Measurements from ENCODE around the gene MMP11. TPM values are rescaled to one million over a fixed set of nuclear protein-coding genes. Genes with fewer than 3 reads are reported as not detected.

MMP11 gene
- total and polyA plus RNA-seq, 12 donors, result 0.44 to 7.4 (median 4.3) TPM

DNA sequence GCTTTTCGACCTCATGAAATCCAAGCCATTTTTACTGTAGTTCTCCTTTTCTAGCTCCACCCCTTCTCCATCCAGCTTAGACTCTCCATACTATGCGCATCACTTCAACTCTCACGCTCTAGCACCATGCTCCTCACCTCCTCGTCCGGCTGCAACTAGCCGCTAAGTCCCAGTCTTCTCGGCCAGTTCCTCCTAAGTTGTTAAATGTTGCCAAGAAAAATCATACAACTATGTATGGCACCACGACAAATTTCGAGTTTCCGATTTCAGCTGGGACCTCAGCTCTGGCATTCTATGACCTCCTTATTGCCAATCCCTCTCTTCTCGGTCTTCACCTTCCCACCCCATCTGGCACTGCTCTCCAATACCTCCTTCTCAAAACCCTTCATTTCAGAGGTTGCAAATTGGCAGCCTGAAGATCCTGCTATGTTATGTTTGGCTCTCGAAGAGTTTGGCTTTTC, 22.8 kb upstream of the MMP11 start:
- Histone ChIP-seq H3K36me3 (replicated peaks in 1 of 2) (peaks cover 0 to 2% of the 10 kb centered on the region in 2 donors), H3K9me3 (replicated peaks in 1 of 3) (no peaks in the 10 kb centered on the region), H3K4me3 (peak overlapping the region in 1 of 4 donors; percentile 70), H3K4me1 (replicated peaks in 1 of 2) (peaks cover 7 to 8% of the 10 kb centered on the region in 2 donors), H3K27me3 (no peaks in the 10 kb centered on the region), H3K27ac (peak overlapping the region in 1 of 5 donors; percentile 95)
- no peak for DNase-seq
- TF ChIP-seq, protein P1, sequence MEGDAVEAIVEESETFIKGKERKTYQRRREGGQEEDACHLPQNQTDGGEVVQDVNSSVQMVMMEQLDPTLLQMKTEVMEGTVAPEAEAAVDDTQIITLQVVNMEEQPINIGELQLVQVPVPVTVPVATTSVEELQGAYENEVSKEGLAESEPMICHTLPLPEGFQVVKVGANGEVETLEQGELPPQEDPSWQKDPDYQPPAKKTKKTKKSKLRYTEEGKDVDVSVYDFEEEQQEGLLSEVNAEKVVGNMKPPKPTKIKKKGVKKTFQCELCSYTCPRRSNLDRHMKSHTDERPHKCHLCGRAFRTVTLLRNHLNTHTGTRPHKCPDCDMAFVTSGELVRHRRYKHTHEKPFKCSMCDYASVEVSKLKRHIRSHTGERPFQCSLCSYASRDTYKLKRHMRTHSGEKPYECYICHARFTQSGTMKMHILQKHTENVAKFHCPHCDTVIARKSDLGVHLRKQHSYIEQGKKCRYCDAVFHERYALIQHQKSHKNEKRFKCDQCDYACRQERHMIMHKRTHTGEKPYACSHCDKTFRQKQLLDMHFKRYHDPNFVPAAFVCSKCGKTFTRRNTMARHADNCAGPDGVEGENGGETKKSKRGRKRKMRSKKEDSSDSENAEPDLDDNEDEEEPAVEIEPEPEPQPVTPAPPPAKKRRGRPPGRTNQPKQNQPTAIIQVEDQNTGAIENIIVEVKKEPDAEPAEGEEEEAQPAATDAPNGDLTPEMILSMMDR (IDR thresholded peaks at IDR 0.05), result no peak
- no peak for TF ChIP-seq POLR2A (IDR thresholded peaks at IDR 0.05)
- WGBS, 4 donors, result 63 to 72% (median 70%) methylated on average over 12 of the region's 12 CpGs
- intact Hi-C loops (cut with DNase I), result no loop called here

DNA sequence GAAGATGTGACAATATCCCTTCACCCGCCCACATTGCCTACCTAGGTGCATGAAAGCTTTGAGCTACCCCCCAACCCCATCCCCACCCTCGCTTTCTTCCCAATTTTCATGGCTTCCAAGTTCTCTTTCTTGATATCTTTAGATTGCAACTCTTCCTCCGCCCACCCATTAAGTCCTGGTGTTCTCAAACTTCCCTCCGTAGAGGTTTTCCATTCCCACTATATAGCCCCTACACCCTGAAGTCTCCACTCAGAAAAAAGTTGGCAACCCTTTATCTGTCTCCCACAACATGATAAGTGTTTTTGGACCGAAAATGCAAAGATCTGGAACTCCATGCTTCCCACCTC, 22.3 kb upstream of the MMP11 start:
- no peaks in the 10 kb centered on the region for H3K9me3 ChIP-seq (replicated peaks in 1 of 3)
- H3K4me3 ChIP-seq, result peak overlapping the region in 2 of 4 donors; percentile 50 to 70
- WGBS, 4 donors, result 28 to 45% (median 36%) methylated on average over 5 of the region's 5 CpGs
- H3K27ac ChIP-seq, result peak overlapping the region in 4 of 5 donors; percentile 83 to 95 (median 90)
- intact Hi-C loops (cut with DNase I), result no loop called here
- DNase-seq, result no peak
- peaks cover 7 to 8% of the 10 kb centered on the region in 2 donors for H3K4me1 ChIP-seq (replicated peaks in 1 of 2)
- TF ChIP-seq, protein P1 (IDR thresholded peaks at IDR 0.05), result no peak
- no peak for TF ChIP-seq POLR2A (IDR thresholded peaks at IDR 0.05)
- H3K27me3 ChIP-seq, result no peaks in the 10 kb centered on the region
- H3K36me3 ChIP-seq (replicated peaks in 1 of 2), result no peaks in the 10 kb centered on the region

DNA sequence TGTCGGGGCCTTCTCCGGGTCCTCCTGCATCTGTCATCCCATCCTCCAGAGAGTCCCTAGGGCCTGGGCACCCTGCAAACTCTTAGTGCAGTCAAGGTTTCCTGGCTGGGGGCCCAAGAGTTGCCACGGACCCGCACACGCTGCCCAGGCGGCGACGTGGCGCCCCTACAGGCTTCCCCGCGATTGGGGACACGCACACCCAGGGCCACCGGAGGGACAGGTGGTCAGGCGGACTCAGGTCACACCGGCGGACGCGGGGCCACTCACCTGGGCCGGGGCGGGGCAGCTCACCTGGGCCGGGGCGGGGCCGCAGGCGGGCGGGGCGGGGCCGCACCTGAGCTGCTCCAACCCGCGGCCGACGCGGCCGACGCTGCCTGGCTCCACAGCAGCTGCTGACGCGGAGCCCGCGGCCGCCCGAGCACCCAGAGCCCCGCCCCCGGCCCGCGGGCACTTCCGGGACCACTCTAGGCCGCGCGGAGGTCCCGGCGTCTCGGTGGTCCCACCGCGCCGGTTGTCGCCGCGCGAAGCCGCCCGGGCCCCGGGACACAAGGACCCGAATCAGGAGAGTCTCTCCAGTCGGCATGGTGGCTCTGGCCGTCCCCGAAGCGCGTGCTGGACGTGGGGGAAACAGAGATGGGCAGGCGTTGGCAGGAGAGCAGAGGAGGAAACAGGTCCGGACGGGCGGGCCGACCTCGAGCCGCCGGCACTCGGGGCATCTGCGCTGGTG, 21.8 kb upstream of the MMP11 start, which contains the start of gene ZNF70:
Gene ZNF70, minus strand, starts transcription at position 399 of the 727 bp plus-strand sequence. CDS start 5,972 bp downstream, outside the sequence.
- H3K27ac ChIP-seq, result peak within 1 kb of the TSS; percentile 53 to 95 (median 89)
- intact Hi-C loops (cut with DNase I), result no loop called here
- H3K4me1 ChIP-seq (replicated peaks in 1 of 2), result peaks cover 7 to 8% of the 10 kb centered on the region in 2 donors
- TF ChIP-seq, protein P1 (IDR thresholded peaks at IDR 0.05), result peak in 4 of 6 experiments; percentile 1 to 25 (median 17)
- TF ChIP-seq POLR2A (IDR thresholded peaks at IDR 0.05), result peak in 1 of 2 donors; percentile 68
- H3K4me3 ChIP-seq, result peak within 1 kb of the TSS; percentile 50 to 70 (median 63)
- no peaks in the 10 kb centered on the region for H3K9me3 ChIP-seq (replicated peaks in 1 of 3)
- 0 to 1% (median 0%) methylated on average over 2 to 78 of the region's 78 CpGs for WGBS, 4 donors
- no peaks in the 10 kb centered on the region for H3K36me3 ChIP-seq (replicated peaks in 1 of 2)
- peak; percentile 79 to 91 (median 86) for DNase-seq
- H3K27me3 ChIP-seq, result no peaks in the 10 kb centered on the region

DNA sequence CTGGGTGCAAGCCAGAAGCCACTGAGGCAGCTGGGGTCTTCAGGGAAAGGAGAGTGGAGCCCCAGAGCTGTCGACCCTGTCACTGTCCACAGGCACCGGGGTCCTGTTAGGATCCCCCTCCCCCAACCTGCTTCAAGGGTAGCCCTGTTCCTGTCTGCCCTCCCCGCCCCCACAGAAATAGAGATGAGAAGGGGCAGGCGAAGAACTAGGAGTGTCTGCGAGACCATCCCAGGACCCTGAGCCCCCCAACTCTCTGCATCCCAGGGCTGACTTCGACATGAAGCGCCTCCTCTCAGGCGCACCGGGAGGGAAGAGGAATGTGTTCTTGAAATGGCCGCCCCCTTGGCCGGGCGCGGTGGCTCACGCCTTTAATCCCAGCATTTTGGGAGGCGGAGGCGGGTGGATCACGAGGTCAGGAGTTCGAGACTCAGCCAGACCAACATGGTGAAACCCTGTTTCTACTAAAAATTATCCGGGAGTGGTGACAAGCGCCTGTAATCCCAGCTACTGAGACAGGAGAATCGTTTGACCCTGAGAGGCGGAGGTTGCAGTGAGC, 21.1 kb upstream of the MMP11 start:
- Histone ChIP-seq H3K36me3 (replicated peaks in 1 of 2) (no peaks in the 10 kb centered on the region), H3K4me3 (peak overlapping the region; percentile 50 to 70 (median 63)), H3K9me3 (replicated peaks in 1 of 3) (no peaks in the 10 kb centered on the region), H3K4me1 (replicated peaks in 1 of 2) (peaks cover 7 to 8% of the 10 kb centered on the region in 2 donors), H3K27ac (peak overlapping the region; percentile 53 to 95 (median 89)), H3K27me3 (no peaks in the 10 kb centered on the region)
- peak in 5 of 7 donors; percentile 46 to 68 (median 57) for DNase-seq
- no peak for TF ChIP-seq POLR2A (IDR thresholded peaks at IDR 0.05)
- TF ChIP-seq, protein P1 (IDR thresholded peaks at IDR 0.05), result no peak
- intact Hi-C loops (cut with DNase I), result no loop called here
- WGBS, 4 donors, result 19 to 84% (median 25%) methylated on average over 4 to 22 of the region's 22 CpGs
